Measurements from ENCODE around the gene LRRC4C. TPM values are rescaled to one million over a fixed set of nuclear protein-coding genes. Genes with fewer than 3 reads are reported as not detected.
"Not testable (repeated sequence)": the region's sequence is repeated elsewhere in the genome, so short reads cannot be mapped to it uniquely, and the experiment has no call there.

Gene LRRC4C
- total and polyA plus RNA-seq, 4 donors: 0.10 to 0.93 (median 0.30) TPM

DNA sequence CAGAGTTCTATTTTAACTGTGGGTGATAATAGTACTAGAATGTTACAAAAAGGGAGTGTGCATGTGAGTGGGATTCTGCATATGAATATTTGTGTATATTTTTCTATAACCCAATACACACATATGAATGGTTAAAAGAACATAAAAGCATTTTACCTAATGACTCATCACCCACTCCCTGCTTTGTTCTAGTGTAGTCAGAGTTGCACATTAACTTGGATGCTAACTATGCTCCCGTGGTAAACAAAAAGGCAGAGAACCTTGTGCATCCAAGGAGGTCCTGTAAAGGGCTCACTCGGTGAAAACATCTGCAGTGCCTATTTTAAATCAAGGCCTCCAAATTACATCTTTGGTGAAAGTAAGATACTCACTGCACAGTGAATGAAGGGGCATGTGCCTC lies 1289.4 kb downstream of the LRRC4C start:
- DNase-seq (ENCODE audit: low spot score): no peak
- WGBS: 26% methylated on average over 2 of the region's 2 CpGs

DNA sequence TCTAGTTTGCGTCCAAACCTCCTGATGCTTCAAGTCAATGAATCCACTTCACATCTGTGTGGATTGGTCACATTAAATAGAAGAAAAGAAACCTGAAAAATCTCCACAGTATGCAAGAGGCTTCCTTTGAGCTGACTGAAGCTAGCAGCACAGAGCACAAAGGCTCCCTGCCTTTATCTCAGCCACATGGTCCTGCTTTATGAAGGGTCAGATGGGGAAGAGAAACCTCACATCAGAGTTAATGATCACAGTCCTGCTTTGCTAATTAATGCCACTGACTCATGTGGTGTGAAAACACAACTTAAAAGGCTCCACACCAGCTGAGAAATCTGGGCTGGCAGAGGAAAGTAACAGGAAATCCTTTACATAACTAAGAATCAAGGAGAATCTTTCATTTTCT lies 1291.0 kb downstream of the LRRC4C start:
- no peaks in the 10 kb centered on the region for H3K4me1 ChIP-seq (ENCODE audit: control insufficient read depth in 4 of 4, insufficient read depth in 4 of 4, low read length in 3 of 4)
- no peak for DNase-seq (ENCODE audit: low spot score)
- no peak overlapping the region for H3K27ac ChIP-seq (ENCODE audit: low read depth in 1 of 2, low read length in 2 of 2)
- H3K9me3 ChIP-seq (ENCODE audit: control insufficient read depth in 4 of 4, low read length in 3 of 4): no peaks in the 10 kb centered on the region
- no peaks in the 10 kb centered on the region for H3K27me3 ChIP-seq (ENCODE audit: control insufficient read depth in 4 of 4, insufficient read depth in 4 of 4, low read length in 3 of 4)
- 88% methylated on average over 1 of the region's 1 CpG for WGBS
- no peak overlapping the region for H3K9ac ChIP-seq (ENCODE audit: low read depth in 1 of 2, low read length in 2 of 2)
- H3K36me3 ChIP-seq (ENCODE audit: control insufficient read depth in 4 of 4, insufficient read depth in 3 of 4, low read depth in 1 of 4, low read length in 3 of 4): no peaks in the 10 kb centered on the region
- TF ChIP-seq HNF4G (IDR thresholded peaks at IDR 0.05): no peak
- TF ChIP-seq, protein P1, sequence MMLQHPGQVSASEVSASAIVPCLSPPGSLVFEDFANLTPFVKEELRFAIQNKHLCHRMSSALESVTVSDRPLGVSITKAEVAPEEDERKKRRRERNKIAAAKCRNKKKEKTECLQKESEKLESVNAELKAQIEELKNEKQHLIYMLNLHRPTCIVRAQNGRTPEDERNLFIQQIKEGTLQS (IDR thresholded peaks at IDR 0.05): no peak
- TF ChIP-seq, protein P2, sequence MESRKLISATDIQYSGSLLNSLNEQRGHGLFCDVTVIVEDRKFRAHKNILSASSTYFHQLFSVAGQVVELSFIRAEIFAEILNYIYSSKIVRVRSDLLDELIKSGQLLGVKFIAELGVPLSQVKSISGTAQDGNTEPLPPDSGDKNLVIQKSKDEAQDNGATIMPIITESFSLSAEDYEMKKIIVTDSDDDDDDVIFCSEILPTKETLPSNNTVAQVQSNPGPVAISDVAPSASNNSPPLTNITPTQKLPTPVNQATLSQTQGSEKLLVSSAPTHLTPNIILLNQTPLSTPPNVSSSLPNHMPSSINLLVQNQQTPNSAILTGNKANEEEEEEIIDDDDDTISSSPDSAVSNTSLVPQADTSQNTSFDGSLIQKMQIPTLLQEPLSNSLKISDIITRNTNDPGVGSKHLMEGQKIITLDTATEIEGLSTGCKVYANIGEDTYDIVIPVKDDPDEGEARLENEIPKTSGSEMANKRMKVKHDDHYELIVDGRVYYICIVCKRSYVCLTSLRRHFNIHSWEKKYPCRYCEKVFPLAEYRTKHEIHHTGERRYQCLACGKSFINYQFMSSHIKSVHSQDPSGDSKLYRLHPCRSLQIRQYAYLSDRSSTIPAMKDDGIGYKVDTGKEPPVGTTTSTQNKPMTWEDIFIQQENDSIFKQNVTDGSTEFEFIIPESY (IDR thresholded peaks at IDR 0.05): no peak
- no peak for TF ChIP-seq RXRA (IDR thresholded peaks at IDR 0.05)
- no peak for TF ChIP-seq FOXA1 (IDR thresholded peaks at IDR 0.05)
- no peak for TF ChIP-seq GABPA (IDR thresholded peaks at IDR 0.05 in 1 of 2, conservative IDR thresholded peaks at IDR 0.05 in 1 of 2)
- TF ChIP-seq EGR1 (IDR thresholded peaks at IDR 0.05; ENCODE audit: low read depth in 2 of 2): no peak
- no peak for TF ChIP-seq YY1 (IDR thresholded peaks at IDR 0.05)
- no peak for TF ChIP-seq SP1 (IDR thresholded peaks at IDR 0.05)
- TF ChIP-seq TAF1 (conservative IDR thresholded peaks at IDR 0.05): no peak
- TF ChIP-seq JUND (IDR thresholded peaks at IDR 0.05): no peak
- TF ChIP-seq, protein P3, sequence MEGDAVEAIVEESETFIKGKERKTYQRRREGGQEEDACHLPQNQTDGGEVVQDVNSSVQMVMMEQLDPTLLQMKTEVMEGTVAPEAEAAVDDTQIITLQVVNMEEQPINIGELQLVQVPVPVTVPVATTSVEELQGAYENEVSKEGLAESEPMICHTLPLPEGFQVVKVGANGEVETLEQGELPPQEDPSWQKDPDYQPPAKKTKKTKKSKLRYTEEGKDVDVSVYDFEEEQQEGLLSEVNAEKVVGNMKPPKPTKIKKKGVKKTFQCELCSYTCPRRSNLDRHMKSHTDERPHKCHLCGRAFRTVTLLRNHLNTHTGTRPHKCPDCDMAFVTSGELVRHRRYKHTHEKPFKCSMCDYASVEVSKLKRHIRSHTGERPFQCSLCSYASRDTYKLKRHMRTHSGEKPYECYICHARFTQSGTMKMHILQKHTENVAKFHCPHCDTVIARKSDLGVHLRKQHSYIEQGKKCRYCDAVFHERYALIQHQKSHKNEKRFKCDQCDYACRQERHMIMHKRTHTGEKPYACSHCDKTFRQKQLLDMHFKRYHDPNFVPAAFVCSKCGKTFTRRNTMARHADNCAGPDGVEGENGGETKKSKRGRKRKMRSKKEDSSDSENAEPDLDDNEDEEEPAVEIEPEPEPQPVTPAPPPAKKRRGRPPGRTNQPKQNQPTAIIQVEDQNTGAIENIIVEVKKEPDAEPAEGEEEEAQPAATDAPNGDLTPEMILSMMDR (IDR thresholded peaks at IDR 0.05; ENCODE audit: low read depth, low read length, missing input control): no peak
- no peak for TF ChIP-seq NR2F2 (IDR thresholded peaks at IDR 0.05)
- TF ChIP-seq HNF4A (conservative IDR thresholded peaks at IDR 0.05): no peak
- TF ChIP-seq, protein P4, sequence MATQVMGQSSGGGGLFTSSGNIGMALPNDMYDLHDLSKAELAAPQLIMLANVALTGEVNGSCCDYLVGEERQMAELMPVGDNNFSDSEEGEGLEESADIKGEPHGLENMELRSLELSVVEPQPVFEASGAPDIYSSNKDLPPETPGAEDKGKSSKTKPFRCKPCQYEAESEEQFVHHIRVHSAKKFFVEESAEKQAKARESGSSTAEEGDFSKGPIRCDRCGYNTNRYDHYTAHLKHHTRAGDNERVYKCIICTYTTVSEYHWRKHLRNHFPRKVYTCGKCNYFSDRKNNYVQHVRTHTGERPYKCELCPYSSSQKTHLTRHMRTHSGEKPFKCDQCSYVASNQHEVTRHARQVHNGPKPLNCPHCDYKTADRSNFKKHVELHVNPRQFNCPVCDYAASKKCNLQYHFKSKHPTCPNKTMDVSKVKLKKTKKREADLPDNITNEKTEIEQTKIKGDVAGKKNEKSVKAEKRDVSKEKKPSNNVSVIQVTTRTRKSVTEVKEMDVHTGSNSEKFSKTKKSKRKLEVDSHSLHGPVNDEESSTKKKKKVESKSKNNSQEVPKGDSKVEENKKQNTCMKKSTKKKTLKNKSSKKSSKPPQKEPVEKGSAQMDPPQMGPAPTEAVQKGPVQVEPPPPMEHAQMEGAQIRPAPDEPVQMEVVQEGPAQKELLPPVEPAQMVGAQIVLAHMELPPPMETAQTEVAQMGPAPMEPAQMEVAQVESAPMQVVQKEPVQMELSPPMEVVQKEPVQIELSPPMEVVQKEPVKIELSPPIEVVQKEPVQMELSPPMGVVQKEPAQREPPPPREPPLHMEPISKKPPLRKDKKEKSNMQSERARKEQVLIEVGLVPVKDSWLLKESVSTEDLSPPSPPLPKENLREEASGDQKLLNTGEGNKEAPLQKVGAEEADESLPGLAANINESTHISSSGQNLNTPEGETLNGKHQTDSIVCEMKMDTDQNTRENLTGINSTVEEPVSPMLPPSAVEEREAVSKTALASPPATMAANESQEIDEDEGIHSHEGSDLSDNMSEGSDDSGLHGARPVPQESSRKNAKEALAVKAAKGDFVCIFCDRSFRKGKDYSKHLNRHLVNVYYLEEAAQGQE (IDR thresholded peaks at IDR 0.05): no peak
- TF ChIP-seq, protein P5, sequence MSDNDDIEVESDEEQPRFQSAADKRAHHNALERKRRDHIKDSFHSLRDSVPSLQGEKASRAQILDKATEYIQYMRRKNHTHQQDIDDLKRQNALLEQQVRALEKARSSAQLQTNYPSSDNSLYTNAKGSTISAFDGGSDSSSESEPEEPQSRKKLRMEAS (IDR thresholded peaks at IDR 0.05): no peak
- TF ChIP-seq FOXA2 (IDR thresholded peaks at IDR 0.05): no peak
- TF ChIP-seq RAD21 (IDR thresholded peaks at IDR 0.05): no peak
- H3K4me3 ChIP-seq (ENCODE audit: low read depth in 1 of 3, low read length in 3 of 3): no peak overlapping the region

More for the DNA sequence above, 1289.4 kb downstream of the LRRC4C start:
- H3K27ac ChIP-seq (ENCODE audit: low read depth in 1 of 2, low read length in 2 of 2): no peak overlapping the region
- H3K4me1 ChIP-seq (ENCODE audit: control insufficient read depth in 4 of 4, insufficient read depth in 4 of 4, low read length in 3 of 4): no peaks in the 10 kb centered on the region
- H3K27me3 ChIP-seq (ENCODE audit: control insufficient read depth in 4 of 4, insufficient read depth in 4 of 4, low read length in 3 of 4): no peaks in the 10 kb centered on the region
- no peaks in the 10 kb centered on the region for H3K36me3 ChIP-seq (ENCODE audit: control insufficient read depth in 4 of 4, insufficient read depth in 3 of 4, low read depth in 1 of 4, low read length in 3 of 4)
- H3K9me3 ChIP-seq (ENCODE audit: control insufficient read depth in 4 of 4, low read length in 3 of 4): no peaks in the 10 kb centered on the region
- no peak overlapping the region for H3K9ac ChIP-seq (ENCODE audit: low read depth in 1 of 2, low read length in 2 of 2)
- TF ChIP-seq, protein P2 (IDR thresholded peaks at IDR 0.05): no peak
- no peak for TF ChIP-seq EGR1 (IDR thresholded peaks at IDR 0.05; ENCODE audit: low read depth in 2 of 2)
- TF ChIP-seq RAD21 (IDR thresholded peaks at IDR 0.05): no peak
- no peak for TF ChIP-seq TAF1 (conservative IDR thresholded peaks at IDR 0.05)
- TF ChIP-seq HNF4G (IDR thresholded peaks at IDR 0.05): no peak
- TF ChIP-seq, protein P5 (IDR thresholded peaks at IDR 0.05): no peak
- no peak for TF ChIP-seq YY1 (IDR thresholded peaks at IDR 0.05)
- no peak overlapping the region for H3K4me3 ChIP-seq (ENCODE audit: low read depth in 1 of 3, low read length in 3 of 3)

DNA sequence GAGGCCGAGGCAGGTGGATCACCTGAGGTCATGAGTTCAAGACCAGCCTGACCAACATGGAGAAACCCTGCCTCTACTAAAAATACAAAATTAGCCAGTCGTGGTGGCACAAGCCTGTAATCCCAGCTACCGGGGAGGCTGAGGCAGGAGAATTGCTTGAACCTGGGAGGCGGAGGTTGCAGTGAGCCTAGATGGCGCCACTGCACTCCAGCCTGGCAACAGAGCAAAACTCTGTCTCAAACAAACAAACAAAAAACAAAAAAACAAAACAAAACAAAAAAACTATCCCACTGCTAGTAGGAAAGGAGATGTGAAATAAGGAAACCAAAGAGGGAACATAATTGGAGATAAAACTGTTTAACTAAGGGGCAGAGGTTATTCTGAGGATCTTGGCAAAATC lies 1291.6 kb downstream of the LRRC4C start:
- H3K36me3 ChIP-seq (ENCODE audit: control insufficient read depth in 4 of 4, insufficient read depth in 3 of 4, low read depth in 1 of 4, low read length in 3 of 4); H3K9me3 ChIP-seq (ENCODE audit: control insufficient read depth in 4 of 4, low read length in 3 of 4); DNase-seq (ENCODE audit: low spot score); H3K27ac ChIP-seq (ENCODE audit: low read depth in 1 of 2, low read length in 2 of 2); H3K27me3 ChIP-seq (ENCODE audit: control insufficient read depth in 4 of 4, insufficient read depth in 4 of 4, low read length in 3 of 4); H3K4me1 ChIP-seq (ENCODE audit: control insufficient read depth in 4 of 4, insufficient read depth in 4 of 4, low read length in 3 of 4); H3K9ac ChIP-seq (ENCODE audit: low read depth in 1 of 2, low read length in 2 of 2); H3K4me3 ChIP-seq (ENCODE audit: low read depth in 1 of 3, low read length in 3 of 3): not testable (repeated sequence)
- 88% methylated on average over 5 of the region's 5 CpGs for WGBS

Data from liver (tissue), 9 donors.